Activated CD8-positive, alpha-beta memory T cell treated with anti-CD3 and anti-CD28 coated beads, Interleukin-2, amount 50 U/mL, for 4 hours (primary cell): ENCODE data around the gene CDK13.
"Not testable (repeated sequence)": the region's sequence is repeated elsewhere in the genome, so short reads cannot be mapped to it uniquely, and the experiment has no call there.

ENCODE experiments used
- DNase-seq: peaks from one replicate; pipeline ENCODE4 v3.0.0-alpha.2; 2020

The CDK13 gene

DNA sequence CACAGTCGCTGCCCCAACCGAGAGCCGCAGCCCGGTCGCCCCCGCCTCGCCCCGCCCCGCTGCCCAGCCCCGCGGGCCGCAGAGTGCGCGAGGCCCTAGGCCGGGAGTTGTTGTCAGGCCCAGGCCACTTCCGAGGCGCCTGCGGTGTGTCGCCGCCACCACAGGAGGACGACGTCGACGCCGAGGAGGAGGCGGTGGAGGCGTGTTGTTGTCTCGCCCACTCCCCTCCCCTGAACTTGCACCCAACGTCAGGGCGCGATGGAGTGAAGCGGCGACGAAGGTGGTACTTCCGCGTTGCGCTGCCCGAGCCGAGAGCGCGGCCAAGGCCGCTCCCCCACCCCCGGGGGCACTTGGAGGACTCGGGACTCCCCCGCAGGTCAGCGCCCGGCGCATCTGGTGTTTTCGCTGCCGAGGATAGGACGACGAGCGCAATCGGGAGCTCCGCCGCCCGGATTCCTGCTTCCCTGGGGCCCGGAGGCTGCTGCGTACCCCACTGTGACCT is at the start of gene CDK13:
Gene CDK13 (plus strand): TSS at position 286 of the 502 bp plus-strand sequence. CDS start 386 bp downstream, outside the sequence.
- peak; percentile 88 for DNase-seq

DNA sequence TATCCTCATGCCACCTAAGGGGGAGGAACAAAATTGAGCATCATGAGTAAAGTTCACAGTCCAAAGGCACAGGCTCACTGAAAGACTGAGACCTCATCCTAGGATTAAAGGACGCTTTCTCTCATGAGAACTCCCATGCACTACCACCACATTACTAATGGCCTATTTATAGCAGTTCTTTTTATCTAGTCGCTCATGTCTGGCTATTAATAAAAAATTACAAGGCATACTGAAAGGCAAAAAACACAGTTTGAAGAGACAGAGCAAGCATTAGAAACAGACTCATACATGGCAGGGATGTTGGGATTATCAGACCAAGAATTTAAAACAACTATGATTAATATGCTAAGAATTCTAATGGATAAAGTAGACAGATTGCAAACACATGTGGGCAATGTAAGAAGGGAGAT is 46.0 kb upstream of the CDK13 start:
- DNase-seq = no peak

DNA sequence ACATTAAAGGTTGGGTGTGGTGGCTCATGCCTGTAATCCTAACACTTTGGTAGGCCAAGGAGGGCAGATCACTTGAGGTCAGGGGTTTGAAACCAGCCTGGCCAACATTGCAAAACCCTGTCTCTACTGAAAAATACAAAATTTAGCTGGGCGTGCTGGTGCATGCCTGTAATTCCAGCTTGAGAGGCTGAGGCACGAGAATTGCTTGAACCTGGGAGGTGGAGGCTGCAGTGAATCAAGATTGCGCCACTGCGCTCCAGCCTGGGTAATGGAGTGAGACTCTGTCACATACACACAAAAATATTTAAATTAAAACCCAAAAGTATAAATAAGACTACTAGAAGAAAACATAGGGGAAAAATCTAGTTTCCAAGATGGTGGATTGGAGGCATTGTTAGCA is 41.9 kb upstream of the CDK13 start:
- no peak for DNase-seq

DNA sequence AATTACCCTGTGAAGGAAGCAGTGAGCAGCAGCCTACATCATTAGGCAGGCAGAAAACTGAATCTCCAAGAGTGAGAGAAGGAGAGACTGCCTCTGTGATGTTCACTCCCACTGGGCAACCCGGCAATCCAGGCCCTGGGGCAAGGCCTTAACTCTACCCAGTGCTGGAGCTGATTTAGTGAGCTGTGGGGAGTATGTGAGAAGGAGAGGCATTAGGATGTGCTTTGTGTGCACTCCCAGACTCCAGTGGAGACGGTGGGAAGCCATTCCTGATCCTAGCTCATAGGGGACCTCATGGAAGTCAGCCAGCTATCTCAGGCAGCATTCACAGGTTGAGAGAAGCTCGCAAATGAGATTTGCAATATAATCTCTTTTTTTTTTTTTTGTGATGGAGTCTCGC is 41.1 kb upstream of the CDK13 start:
- no peak for DNase-seq

DNA sequence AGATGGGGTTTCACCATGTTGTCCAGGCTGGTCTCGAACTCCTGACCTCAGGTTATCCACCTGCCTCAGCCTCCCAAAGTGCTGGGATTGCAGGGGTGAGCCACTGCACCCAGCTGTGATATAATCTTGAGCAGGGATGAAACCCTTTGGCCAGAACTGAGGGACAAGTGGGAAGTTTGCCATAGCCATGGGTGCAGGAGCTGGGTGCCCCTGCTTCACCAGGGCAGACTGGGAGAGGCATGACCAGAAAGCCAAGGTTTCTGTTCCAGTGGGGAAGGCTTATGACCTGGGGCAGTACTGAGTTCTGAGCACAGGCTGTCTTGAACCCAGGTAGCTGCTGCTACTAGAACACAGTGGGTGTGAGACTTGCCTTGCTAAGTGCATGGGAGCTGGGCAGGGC is 40.5 kb upstream of the CDK13 start:
- DNase-seq = no peak

DNA sequence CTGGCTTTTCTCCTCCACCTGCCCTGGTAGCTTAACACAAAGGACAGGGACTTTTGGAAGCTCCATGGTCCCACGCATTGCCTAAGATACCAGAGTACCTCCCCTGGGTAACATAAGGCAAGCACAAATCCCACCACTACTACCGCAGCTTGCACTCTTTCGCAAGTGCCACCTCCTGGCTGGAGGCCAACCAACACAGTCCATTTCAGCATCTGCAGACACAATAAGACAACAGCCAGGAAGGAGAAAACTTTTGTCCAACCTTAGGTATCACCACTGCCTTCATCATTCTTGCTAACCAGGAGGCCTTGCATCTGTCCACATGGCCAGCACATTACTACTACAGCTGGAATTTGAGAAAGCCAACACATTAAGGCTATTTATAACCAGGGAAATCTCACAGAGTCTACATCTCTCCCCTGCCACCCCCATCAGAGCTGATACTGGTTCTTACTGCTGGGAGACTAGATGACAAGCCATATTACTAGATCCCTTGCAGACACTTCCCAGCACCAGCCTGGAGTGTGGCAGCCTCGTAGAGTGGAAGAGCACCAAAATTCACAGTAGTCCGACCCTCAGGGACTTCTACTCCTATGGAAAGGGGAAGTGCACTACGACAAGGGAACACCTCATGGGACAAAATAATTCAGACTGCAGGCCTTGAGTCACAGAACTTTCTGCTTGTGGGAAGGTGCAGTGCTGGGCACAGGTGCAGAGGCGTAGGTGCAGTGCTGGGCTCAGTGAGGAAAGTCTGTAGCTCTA is 39.8 kb upstream of the CDK13 start:
- no peak for DNase-seq

DNA sequence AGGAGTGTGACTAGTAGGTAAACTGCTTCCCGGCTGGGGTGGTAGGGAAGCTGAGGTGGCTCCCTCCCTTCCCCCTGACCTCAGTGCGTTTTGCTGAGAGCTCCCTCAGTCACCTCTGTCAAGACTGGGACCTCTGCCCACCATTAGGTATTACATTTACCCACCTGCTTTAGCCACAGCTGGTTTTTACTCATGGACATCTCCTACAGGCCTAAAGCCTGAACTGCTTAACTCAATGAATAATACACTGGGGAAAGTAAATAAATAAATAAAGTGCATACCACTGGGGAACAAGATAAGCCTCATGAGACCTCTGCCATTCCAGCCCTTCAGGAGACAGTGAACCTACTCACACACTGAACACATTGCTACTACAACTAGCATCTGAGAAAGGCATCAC is 38.9 kb upstream of the CDK13 start:
- DNase-seq = no peak

DNA sequence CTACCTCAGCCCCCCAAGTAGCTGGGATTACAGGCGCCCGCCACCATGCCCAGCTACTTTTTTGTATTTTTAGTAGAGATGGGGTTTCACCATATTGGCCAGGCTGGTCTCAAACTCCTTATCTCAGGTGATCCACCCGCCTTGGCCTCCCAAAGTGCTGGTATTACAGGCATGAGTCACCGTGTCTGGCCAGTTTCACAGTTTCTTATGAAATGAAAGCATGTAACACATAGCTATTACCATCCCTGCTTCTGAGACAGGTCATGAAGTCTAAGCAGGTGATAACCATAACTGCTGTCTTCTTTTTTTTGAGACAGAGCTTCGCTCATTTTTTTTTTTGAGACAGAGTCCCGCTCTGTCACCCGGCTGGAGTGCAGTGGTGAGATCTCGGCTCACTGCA is 34.2 kb upstream of the CDK13 start:
- not testable (repeated sequence) for DNase-seq

DNA sequence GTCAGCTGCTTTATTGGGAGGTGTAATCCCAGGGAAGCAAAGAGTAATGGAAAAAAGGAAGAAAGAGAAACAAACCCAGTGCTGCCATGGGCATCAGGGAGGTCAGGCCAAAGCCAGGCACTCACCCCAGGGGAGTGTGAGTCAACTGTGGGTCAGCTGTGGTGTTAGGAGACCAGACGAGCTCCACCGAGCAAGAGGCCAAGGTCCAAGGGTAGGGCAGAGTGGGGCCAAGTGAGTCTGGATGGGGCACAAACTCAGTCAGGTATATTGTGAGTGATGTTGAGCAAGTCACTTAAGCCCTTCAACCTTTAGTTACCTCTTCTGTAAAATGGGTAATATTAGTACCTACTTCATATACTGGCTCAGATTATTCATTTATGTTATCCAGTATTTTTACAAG is 30.4 kb upstream of the CDK13 start:
- DNase-seq = no peak

DNA sequence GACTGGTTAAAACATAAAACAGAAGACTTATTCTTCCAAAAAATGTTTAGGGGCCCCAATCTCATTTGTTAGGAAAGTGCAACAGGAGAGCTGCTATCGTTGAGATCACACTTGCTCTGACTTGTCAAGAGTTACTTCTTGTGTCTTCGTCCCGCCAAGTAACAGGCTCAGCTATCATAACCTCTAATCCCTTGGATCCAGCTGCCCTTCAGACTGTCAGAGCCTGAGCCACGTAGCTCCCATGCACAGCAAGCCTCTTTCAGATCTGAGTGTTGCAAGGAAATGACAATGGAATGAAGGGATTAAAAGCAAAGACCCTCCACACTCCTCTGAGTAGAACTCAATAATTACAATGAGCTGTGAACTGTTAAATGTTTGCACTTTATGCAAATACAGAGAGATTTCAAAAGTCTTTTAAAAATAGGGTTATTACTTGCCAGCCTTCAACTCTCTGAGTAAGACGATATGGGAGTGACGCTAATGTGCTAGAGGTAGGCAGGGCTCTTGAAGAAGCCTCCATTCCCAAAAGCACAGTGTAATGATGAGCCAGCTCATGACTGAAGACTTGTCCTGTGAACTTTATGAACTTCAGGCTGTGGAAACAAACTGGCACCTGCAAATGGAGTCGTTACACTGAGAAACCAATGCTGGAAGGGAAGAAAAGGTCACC is 28.4 kb upstream of the CDK13 start:
- no peak for DNase-seq

DNA sequence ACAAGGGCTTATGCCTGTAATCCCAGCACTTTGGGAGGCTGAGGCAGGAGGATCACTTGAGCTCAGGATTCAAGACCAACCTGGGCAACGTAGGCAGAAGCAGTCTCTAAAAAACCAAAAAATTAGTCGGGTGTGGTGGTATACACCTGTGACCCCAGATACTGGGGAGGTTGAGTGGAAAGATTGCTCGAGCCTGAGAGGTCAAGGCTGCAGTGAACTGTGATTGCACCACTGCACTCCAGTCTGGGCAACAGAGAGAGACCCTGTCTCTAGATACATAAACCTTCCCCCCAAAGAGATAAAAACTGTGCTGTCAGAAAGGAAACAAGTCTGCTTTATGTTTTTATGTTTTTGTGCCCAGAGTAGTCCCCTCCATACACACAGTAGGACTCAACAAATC is 27.5 kb upstream of the CDK13 start:
- DNase-seq = no peak

DNA sequence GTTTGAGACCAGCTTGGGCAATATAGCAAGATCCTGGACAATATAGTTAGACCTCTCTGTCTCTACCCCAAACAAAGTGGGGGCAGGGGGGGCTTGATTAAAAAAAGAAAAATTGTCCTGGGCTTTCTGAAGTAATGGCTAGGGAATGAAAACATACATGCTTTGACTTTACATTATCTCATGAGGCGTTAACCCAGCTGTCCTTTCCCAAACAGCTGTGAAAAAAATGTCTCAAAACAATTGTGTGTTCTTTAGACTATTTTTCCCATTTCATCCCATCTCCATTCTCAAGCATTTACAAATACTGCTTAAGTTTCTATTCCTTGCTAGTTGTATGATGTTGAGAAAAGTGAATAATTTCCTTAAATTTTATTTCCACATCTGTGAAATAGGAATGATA is 27.0 kb upstream of the CDK13 start:
- no peak for DNase-seq

DNA sequence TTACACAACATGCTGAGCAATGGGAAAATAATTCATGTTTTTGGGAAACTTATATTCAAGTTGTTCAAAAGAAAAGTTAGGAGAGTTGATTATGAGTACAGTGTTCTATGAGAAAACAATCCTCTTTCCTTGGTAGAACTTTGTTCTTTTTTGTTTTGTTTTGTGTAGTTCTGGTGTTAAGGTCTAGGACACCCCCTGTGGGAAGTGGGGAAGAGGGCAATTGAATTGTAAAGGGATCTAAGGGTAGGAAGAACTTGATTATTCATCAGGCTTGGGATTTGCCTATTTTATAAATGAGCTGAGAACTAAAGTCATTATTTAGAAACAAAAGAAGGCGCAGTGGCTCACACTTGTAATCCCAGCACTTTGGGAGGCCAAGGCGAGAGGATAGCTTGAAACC is 25.9 kb upstream of the CDK13 start:
- DNase-seq = no peak

DNA sequence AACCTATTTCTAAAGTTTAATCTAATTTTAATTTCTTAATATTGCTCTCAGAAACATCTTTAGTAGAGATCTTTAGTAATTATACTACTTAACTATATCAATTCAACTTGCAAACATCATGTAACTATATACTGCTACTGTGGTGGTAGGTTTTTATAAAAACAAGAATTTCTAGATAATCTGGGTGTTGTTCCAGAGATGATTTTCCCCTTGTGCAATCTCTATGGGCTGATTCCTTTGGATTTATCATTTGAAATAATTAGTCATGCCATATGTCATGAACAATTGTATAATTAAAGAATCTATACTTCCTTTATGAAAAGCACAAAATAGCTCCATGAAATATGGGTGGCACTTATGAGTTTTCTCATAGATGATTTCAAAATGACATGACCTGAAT is 23.9 kb upstream of the CDK13 start:
- DNase-seq = no peak

DNA sequence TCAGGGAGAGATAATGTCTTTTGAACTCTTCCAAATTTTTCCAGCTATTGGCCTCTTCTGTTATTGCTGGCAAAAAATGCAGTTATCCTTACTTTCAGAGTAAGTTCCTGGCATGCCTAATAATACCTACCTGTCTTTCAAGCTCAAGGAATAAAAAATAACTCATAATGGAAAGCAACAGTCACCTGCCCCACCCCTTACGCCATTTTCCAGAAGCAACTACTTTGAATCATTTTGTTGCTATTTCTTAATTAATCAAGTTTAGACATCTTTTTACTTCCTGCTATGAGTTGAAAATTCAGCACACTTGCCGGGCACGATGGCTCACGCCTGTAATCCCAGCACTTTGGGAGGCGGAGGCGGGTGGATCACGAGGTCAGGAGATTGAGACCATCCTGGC is 23.0 kb upstream of the CDK13 start:
- no peak for DNase-seq

DNA sequence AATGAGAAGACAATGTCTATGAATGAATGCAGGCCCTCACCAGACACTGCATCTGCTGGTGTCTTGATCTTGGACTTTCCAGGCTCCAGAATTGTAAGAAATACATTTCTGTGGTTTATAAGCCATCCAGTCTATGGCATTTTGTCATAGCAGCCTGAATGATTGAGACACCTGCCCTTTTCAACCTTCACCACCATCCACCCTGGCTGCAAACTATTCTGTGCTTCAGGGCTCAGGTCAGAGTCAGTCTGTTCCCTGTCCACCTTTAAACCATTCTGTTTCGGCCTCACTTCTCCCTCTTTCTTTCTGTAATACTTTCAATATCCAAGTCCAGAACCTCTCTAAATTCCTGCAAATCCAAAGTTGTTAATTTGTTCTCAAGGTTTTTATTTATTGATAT is 15.9 kb upstream of the CDK13 start:
- DNase-seq = no peak

DNA sequence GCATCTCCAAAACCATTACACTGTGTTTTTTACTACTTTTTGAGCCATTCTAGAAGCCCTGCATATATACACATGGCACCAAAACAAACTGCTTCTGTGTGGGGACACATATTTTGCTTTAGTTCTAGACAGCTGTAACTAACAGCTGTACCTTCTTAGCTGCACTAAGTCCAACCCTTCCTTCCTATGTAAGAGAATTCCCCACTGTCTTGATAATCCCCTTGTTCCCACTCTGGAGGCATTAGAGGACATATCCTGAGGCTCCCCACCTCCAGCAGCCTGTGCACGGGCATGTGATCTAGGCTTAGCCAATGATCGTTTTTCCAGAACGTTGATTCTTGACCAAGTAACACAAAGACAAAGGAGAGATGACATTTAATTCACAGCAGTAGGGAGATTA is 13.3 kb upstream of the CDK13 start:
- DNase-seq = no peak

DNA sequence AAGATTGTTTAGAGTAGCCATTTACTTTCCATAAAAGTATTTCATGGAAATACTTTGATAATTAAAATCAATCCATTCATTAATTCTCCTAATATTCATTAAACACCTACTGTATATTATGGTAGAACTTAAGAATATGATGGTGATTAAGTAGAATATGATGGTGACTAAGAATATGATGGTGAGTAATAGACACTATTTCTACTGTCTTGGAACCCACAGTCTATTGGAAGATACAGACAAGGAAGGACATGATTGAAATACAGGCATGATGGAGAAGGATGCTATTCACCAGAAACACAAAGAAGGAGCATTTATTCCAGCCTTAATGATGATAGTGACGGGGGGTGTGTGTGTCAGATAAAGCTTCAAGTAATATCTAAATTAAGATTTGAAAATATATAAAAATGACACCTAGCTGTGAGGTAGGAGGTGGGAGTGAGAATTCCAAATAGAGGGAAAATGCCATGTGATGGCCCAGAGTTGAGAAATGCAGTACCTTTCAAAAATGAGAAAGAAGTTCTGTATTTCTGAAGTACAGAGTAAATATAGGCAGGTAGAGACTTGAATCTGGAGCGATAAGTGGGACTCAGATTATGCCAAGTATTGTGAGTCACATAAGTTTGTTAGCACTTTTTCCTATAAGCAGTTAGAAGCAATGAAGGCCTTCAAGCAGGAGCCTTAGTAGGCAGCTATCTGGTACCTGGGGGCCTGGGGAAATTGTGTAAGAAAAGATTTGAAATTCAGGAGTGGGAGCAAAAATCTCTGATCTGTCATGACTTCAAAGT is 12.5 kb upstream of the CDK13 start:
- DNase-seq = no peak

DNA sequence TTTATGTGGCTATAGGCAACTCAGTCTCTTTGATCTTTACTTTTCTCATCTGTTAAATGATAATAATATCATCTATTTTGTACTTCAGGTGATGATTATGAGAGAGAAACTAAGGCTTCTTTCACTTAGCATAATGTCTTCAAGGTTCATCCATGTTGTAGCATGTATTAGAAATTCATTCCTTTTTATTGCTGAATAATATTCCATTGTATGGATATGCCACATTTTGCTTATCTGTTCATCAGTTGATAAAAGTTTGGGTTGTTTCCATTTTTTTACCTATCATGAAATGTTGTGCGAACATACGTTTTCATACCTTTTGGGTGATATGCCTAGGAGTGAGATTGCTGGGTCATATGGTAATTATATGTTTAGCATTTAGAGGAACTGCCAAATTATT is 7.2 kb upstream of the CDK13 start:
- no peak for DNase-seq

DNA sequence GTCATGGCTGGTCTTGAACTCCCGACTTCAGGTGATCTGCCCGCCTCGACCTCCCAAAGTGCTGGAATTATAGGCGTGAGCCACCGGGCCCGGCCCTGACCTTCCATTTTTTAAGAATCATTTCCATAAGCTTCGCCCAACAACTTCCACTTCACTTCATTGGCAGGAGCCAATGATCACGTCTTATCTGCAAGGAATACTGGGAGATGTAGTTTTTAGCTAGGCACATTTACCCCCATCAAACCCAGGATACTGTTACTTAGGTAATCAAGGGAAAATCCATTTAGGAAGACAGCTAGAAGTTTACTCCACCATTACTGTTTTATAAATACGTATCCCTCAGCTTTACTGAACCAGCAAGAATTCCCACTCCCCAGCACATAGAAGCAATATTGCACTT is 3.4 kb upstream of the CDK13 start:
- no peak for DNase-seq

DNA sequence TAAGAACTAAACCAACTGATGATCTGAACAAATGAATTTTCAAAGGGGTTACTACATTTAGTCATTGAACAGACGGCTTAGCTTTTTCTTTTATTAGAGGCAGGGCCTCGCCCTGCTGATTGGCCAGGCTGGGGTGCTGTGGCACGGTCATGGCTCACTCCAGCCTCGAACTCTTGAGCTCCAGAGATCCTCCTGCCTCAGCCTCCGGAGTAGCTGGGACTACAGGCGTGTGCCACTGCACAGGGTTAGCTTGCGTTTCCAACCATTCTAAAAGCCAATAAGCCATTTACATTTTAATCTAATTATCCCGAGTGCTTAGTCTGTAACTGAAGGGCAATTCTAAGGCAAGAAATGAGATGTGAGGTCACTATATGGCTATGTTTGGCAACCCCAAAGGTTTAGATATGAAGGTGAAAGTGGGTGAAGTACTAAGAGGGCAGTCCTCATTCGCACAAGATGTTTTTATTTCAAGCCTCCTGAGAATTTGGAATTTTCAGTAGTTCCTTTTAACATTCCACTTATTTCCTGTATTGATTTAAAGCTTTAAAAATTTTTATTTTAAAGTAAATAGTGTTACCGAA is 1.6 kb upstream of the CDK13 start:
- peak; percentile 18 for DNase-seq

DNA sequence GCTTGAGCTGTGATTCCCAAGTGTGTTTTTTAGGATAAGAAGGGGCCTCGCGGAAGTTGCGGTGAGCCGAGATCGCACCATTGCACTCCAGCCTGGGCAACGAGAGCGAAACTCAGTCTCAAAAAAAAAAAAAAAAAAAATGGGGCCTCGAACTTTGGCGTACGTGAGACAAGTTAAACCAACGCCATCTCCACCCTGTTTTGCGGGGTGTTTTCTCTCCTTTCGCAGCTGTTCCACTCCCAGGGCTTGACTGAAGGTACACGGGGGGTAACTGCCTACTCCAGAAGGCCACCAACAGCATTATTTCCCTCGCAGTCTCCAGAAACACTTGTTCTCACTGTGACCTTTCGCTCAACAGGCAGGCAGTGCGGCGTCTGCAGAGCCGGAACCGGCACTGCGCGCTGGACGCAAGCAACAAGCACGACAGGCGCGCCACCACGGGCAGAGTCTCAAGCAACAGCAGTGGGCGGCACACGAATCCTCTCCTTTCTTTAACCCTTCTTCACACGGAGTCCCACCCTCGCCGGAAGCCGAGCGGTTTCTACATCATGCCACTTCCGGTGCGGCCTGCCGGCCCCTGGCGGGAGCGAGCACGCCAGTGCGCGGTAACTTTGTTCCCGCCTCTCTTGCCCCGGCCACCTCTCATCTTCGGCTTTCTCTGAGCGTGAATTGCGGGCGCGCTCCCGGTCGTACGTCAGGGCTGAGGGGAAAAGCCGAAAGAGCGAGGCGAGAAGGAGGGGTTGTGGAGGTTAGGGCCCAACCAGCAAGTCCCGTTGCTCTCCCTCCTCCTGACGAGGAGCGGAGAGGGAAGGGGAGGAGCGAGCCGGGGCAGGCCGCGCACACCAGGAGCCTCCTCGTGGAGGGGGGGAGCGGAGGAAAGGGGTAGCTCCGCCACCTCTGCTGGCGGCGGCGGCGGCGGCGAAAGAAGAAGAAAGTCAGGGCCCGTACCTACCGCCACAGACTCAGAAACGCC is 814 bp upstream of the CDK13 start:
- DNase-seq = peak; percentile 99
